AG04449 (cell line): ENCODE data around the gene CD68.

Experiments
- CTCF ChIA-PET: fragments of 350-600 bp; formaldehyde crosslinking; extraction: SDS; loops from one replicate; lab custom pipeline; 2021; ENCODE audit warnings: antibody characterized with exemption; lab: Yijun Ruan, JAX
- POLR2A ChIA-PET: fragments of 400-600, 350-600 bp; formaldehyde crosslinking; extraction: SDS; loops from one replicate; lab custom pipeline; 2020; ENCODE audit warnings: antibody characterized with exemption, inconsistent platforms; lab: Yijun Ruan, JAX
- DNase-seq: peaks from one replicate; pipeline ENCODE4 v3.0.0-alpha.2; 2010; ENCODE audit warnings: low read depth, low spot score
- H3K4me3 ChIP-seq: 2 replicates; pipeline ENCODE4 v1.5.1; 2011; ENCODE audit warnings: low read depth, mild to moderate bottlenecking, control low read depth, low read length
- CTCF ChIP-seq: IDR thresholded peaks from one replicate; pipeline ENCODE4 v1.5.1; 2011; ENCODE audit warnings: mild to moderate bottlenecking, moderate library complexity, low read length, control low read depth, inconsistent platforms; ENCODE audit not compliant: insufficient read depth; ENCODE audit errors: missing control alignments

Gene CD68

DNA sequence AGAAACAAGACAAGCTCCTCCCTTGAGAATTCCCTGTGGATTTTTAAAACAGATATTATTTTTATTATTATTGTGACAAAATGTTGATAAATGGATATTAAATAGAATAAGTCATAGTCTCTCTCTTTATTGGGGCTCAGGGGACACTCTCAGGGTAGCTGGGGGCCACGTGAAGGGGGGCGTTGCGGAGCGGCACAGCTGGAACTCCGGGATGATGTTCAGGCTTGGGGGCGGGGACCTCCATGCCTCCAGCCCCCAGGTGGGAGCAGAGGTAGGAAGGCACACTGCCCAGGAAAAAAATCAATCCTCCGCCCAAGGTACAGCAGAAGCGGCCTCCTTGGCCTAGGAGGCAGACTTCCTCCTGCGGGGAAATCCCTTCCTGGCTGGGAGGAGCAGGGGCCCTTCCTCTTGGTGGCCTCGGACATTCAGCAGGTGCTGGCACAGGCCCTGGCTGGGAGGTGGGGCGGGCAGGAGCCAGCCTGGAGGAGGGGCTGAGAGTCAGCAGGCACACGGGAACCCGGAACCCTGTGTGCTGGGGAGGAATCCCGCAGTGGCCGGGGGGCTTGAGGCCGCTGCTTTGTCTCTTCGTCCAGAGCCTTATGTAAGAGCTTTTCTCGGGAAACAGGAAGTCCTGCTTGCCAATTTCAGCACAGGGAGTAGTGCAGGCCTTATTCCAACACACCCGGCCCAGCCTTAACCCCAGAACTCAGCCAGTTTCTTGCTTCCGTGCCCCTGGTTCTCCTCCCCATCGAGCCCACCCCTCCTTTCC lies 21.5 kb upstream of the CD68 start:
- POLR2A ChIA-PET, result interaction anchor here (0.6 kb wide), 2 partner anchors 164 to 234 kb away, joined by 3 read pairs; no protein-coding TSS in a partner anchor
- TF ChIP-seq CTCF, result no peak
- CTCF ChIA-PET, result interaction anchor here (0.7 to 4.4 kb wide), 13 partner anchors 9 to 512 kb away, joined by 3 to 32 read pairs (median 3); partner anchors contain the start of genes TNFSF12, TP53 and WRAP53
- DNase-seq, result no peak
- H3K4me3 ChIP-seq, result no peak overlapping the region

DNA sequence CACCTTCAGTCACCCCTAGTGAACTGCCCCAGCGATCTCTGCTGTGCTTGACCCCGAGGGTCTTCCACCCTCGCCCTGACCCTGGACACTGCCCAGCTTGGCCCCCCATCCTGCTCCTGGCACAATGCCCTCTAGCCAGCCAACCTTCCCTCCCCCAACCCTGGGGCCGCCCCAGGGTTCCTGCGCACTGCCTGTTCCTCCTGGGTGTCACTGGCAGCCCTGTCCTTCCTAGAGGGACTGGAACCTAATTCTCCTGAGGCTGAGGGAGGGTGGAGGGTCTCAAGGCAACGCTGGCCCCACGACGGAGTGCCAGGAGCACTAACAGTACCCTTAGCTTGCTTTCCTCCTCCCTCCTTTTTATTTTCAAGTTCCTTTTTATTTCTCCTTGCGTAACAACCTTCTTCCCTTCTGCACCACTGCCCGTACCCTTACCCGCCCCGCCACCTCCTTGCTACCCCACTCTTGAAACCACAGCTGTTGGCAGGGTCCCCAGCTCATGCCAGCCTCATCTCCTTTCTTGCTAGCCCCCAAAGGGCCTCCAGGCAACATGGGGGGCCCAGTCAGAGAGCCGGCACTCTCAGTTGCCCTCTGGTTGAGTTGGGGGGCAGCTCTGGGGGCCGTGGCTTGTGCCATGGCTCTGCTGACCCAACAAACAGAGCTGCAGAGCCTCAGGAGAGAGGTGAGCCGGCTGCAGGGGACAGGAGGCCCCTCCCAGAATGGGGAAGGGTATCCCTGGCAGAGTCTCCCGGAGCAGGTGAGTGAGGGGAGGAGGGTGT lies 20.7 kb upstream of the CD68 start, which contains the start of gene TNFSF13:
TSS of gene TNFSF13 (plus strand) at position 207 of the 776 bp plus-strand sequence. CDS start at position 497, 290 bp downstream.
- no peak for DNase-seq
- ChIA-PET CTCF (interaction anchor here (1.0 to 4.4 kb wide), 11 partner anchors 8 to 262 kb away, joined by 3 to 35 read pairs (median 4); partner anchors contain the start of genes MPDU1, TNFSF12, TP53 and WRAP53), POLR2A (no interaction called here)
- no peak within 1 kb of the TSS for H3K4me3 ChIP-seq
- TF ChIP-seq CTCF, result no peak

- CTCF ChIA-PET, result interaction anchor here (0.6 to 3.3 kb wide), 54 partner anchors 10 to 514 kb away, joined by 3 to 140 read pairs (median 8); partner anchors contain the start of genes KCTD11, MPDU1, NEURL4 and PHF23
- no peak overlapping the region for H3K4me3 ChIP-seq
- TF ChIP-seq CTCF, result no peak
Measured at GRCh38 chr17:7559320-7560171, 19.9 kb upstream of the CD68 start.

DNA sequence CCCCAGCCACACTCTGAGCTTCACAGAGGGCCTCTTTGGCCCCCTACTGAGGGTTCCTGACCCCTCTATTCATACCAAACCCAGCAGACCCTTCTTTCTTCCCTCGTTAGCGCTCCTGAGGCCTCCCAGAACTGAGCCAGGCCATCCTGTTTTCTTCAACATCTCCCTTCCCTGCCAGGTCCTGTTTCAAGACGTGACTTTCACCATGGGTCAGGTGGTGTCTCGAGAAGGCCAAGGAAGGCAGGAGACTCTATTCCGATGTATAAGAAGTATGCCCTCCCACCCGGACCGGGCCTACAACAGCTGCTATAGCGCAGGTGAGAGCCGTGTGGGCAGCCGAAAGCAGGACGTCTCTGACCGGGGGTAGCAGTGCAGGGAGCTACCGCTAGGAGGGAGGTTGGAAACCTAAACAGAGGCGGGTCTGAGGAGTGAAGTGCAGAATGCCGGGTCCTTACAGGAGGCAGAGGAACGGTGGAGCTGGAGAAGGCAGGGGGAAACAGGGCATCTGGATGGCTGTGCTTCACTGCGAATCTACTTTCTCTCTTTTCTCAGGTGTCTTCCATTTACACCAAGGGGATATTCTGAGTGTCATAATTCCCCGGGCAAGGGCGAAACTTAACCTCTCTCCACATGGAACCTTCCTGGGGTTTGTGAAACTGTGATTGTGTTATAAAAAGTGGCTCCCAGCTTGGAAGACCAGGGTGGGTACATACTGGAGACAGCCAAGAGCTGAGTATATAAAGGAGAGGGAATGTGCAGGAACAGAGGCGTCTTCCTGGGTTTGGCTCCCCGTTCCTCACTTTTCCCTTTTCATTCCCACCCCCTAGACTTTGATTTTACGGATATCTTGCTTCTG lies 19.0 kb upstream of the CD68 start:
- DNase-seq, result no peak
- ChIA-PET POLR2A (interaction anchor here (0.9 to 2.5 kb wide), 6 partner anchors 11 to 215 kb away, joined by 3 to 13 read pairs (median 4); partner anchors contain the start of genes POLR2A and SAT2), CTCF (interaction anchor here (0.6 to 3.3 kb wide), 84 partner anchors 10 to 515 kb away, joined by 3 to 140 read pairs (median 6); partner anchors contain the start of genes CD68, CTDNEP1, GABARAP and GPS2)
- H3K4me3 ChIP-seq, result peak overlapping the region; percentile 84
- TF ChIP-seq CTCF, result peak; percentile 83

More at GRCh38 chr17:7559320-7560171, 19.9 kb upstream of the CD68 start:
- POLR2A ChIA-PET, result interaction anchor here (1.1 to 2.5 kb wide), 4 partner anchors 10 to 214 kb away, joined by 3 to 13 read pairs (median 6); partner anchors contain the start of gene POLR2A
- no peak for DNase-seq
